Ovary (tissue), 9 donors: Measurements from ENCODE around the gene NAT10. TPM values are rescaled to one million over a fixed set of nuclear protein-coding genes. Genes with fewer than 3 reads are reported as not detected.

Experiments used
- DNase-seq, 5 donors: peaks; one replicate each; pipeline ENCODE4 v3.0.0-alpha.2; 2019 to 2020
- H3K27ac ChIP-seq, 2 donors: fragments of 200-600 bp; one replicate each; pipeline versions ENCODE4 v1.5.1 to v1.8.0; 2019 to 2022
- H3K27me3 ChIP-seq: fragments of 200-600 bp; one replicate; pipeline ENCODE4 v1.8.0; 2022
- H3K36me3 ChIP-seq: fragments of 200-600 bp; sonication (generic); one replicate; pipeline ENCODE4 v1.5.1; 2019
- H3K4me1 ChIP-seq: one replicate; pipeline ENCODE4 v1.8.1; 2013; ENCODE audit warnings: mild to moderate bottlenecking, moderate library complexity; ENCODE audit not compliant: insufficient read depth
- H3K4me3 ChIP-seq: fragments of 200-600 bp; sonication (generic); one replicate; pipeline ENCODE4 v1.5.1; 2017
- H3K9me3 ChIP-seq, 2 donors: fragments of 200-600 bp in 1 of 2; sonication (generic) in 1 of 2; one replicate each; pipeline versions ENCODE4 v1.5.1 to v1.8.1; 2013 to 2019; ENCODE audit warnings: mild to moderate bottlenecking in 1 of 2, moderate library complexity in 1 of 2
- CTCF ChIP-seq, 3 donors: fragments of 450-650 bp in 2 of 3; fragments of 200-600 bp in 1 of 3; IDR thresholded peaks; one replicate each; pipeline versions ENCODE4 v1.5.1 to v1.8.0; 2016 to 2022; ENCODE audit warnings: antibody characterized with exemption in 3 of 3, mild to moderate bottlenecking in 1 of 3
- EP300 ChIP-seq: sonication (generic); formaldehyde crosslinking; IDR thresholded peaks from one replicate; pipeline ENCODE4 v1.6.1; 2017; ENCODE audit warnings: antibody characterized with exemption
- POLR2A ChIP-seq: fragments of 450-650 bp; IDR thresholded peaks from one replicate; pipeline ENCODE4 v1.6.1; 2017; ENCODE audit warnings: antibody characterized with exemption, mild to moderate bottlenecking, moderate library complexity
- WGBS, 3 donors: extraction: QIAGEN DNeasy Blood & Tissue Kit in 1 of 3; methylation state at CpG; one replicate each; pipeline versions ENCODE4 v1.1.5 to v1.1.7; 2013 to 2017; 5-methylcytosine and 5-hydroxymethylcytosine counted together
- intact Hi-C, 4 donors: fragments of 100-400 bp; cut with DNase I; formaldehyde crosslinking; loops; one replicate each; pipeline versions ENCODE4 v1.11.0 to v1.15.1; 2022 to 2023
- polyA plus RNA-seq, 2 donors: library from polyadenylated mRNA; stranded (reverse); fragments of 200-250 nt in 1 of 2; fragments of 350-450 nt in 1 of 2; fragmentation: Illumina TruSeq in 1 of 2; extraction: RNeasy Lipid Tissue Mini Kit (QIAGEN cat#74804) in 1 of 2; gene quantifications; one replicate each; pipeline ENCODE4 v1.2.3, GENCODE V29; 2013 to 2014
- total RNA-seq, 7 donors: library from RNA; depleted of rRNA in 2 of 7; stranded (reverse); fragments of >200 nt in 2 of 7; fragmentation: NEBNext Ultra II Directional in 3 of 7; extraction: Animal tissue kit (Norgen Biotek cat#: 25700) in 3 of 7; gene quantifications; one replicate each; pipeline versions ENCODE4 v1.1.0 to v1.2.4, GENCODE V29; 2016 to 2023
- donor health status: DM: no; HTN: no; CAD: no; lungs with moderate emphysema.
- donor health status: DM: no; HTN: no; CAD: no.
- donor health status: Bipolar disorder and iron deficiency.
- donor health status: DM: yes; HTN: yes; CAD: no.
- donor health status: DM: no; HTN: no; CAD: no.
- donor health status: DM: yes; HTN: yes; CAD: no.

Gene NAT10
- total and polyA plus RNA-seq, 9 donors, result 19.8 to 60.9 (median 49.1) TPM

GRCh38 chr11:34147581-34147980 is 42.2 kb downstream of the NAT10 start:
- intact Hi-C loops, result no loop called here
- peaks cover 2% of the 10 kb centered on the region for H3K36me3 ChIP-seq
- H3K4me1 ChIP-seq, result no peaks in the 10 kb centered on the region
- no peaks in the 10 kb centered on the region for H3K27me3 ChIP-seq
- H3K9me3 ChIP-seq, result no peaks in the 10 kb centered on the region
- DNase-seq, result no peak
- H3K4me3 ChIP-seq, result no peak overlapping the region
- no peak for TF ChIP-seq POLR2A
- no peak for TF ChIP-seq CTCF (IDR thresholded peaks at IDR 0.05)
- TF ChIP-seq EP300, result no peak
- 78 to 85% (median 84%) methylated on average over 8 of the region's 8 CpGs for WGBS, 3 donors
- no peak overlapping the region for H3K27ac ChIP-seq

GRCh38 chr11:34148504-34149165 is 43.2 kb downstream of the NAT10 start:
- H3K9me3 ChIP-seq, result no peaks in the 10 kb centered on the region
- DNase-seq, result no peak
- TF ChIP-seq CTCF (IDR thresholded peaks at IDR 0.05) (no peak), EP300 (no peak), POLR2A (no peak)
- no peaks in the 10 kb centered on the region for H3K27me3 ChIP-seq
- intact Hi-C loops, result no loop called here
- H3K4me1 ChIP-seq, result no peaks in the 10 kb centered on the region
- 89 to 94% (median 90%) methylated on average over 16 of the region's 16 CpGs for WGBS, 3 donors
- peaks cover 2% of the 10 kb centered on the region for H3K36me3 ChIP-seq
- no peak overlapping the region for H3K27ac ChIP-seq
- no peak overlapping the region for H3K4me3 ChIP-seq

GRCh38 chr11:34149274-34149673 is 43.8 kb downstream of the NAT10 start:
- Histone ChIP-seq H3K27ac (no peak overlapping the region), H3K27me3 (no peaks in the 10 kb centered on the region), H3K4me3 (no peak overlapping the region), H3K9me3 (no peaks in the 10 kb centered on the region), H3K4me1 (no peaks in the 10 kb centered on the region), H3K36me3 (peaks cover 2% of the 10 kb centered on the region)
- WGBS, 3 donors, result 90 to 94% (median 92%) methylated on average over 7 of the region's 7 CpGs
- no peak for DNase-seq
- no peak for TF ChIP-seq EP300
- TF ChIP-seq CTCF (IDR thresholded peaks at IDR 0.05), result no peak
- TF ChIP-seq POLR2A, result no peak
- intact Hi-C loops, result no loop called here

GRCh38 chr11:34149786-34150185 is 44.4 kb downstream of the NAT10 start:
- no peak for TF ChIP-seq POLR2A
- no peak for TF ChIP-seq EP300
- no peak for TF ChIP-seq CTCF (IDR thresholded peaks at IDR 0.05)
- H3K4me3 ChIP-seq, result no peak overlapping the region
- H3K36me3 ChIP-seq, result peaks cover 2% of the 10 kb centered on the region

More at GRCh38 chr11:34149786-34150185, 44.4 kb downstream of the NAT10 start:
- intact Hi-C loops, result no loop called here
- H3K27me3 ChIP-seq, result no peaks in the 10 kb centered on the region
- DNase-seq, result no peak
- no peaks in the 10 kb centered on the region for H3K9me3 ChIP-seq
- H3K27ac ChIP-seq, result no peak overlapping the region
- WGBS, 3 donors, result 80 to 83% (median 83%) methylated on average over 13 of the region's 13 CpGs
- no peaks in the 10 kb centered on the region for H3K4me1 ChIP-seq
